ENCODE results near the gene NIBAN1.
A peak's percentile ranks its signal among the peaks of the same experiment; 100 is the strongest.

NIBAN1 gene

GRCh38 chr1:184986250-184986649 lies 11.9 kb upstream of the NIBAN1 start:
- Histone ChIP-seq H3K9me2 (replicated peaks; ENCODE audit: control insufficient read depth, low read length) (no peaks in the 10 kb centered on the region), H3K4me2 (ENCODE audit: low read length) (no peak overlapping the region), H4K20me1 (ENCODE audit: control insufficient read depth, insufficient read depth, low read depth, low read length) (no peaks in the 10 kb centered on the region), H3F3A (ENCODE audit: control insufficient read depth, insufficient read depth) (no peaks in the 10 kb centered on the region), H3K27me3 (ENCODE audit: control insufficient read depth, low read length) (peaks cover 23% of the 10 kb centered on the region), H3K79me2 (ENCODE audit: control insufficient read depth, low read length) (no peaks in the 10 kb centered on the region), H3K4me3 (ENCODE audit: low read length) (no peak overlapping the region), H3K9me3 (ENCODE audit: control insufficient read depth, insufficient read depth, low read length) (no peaks in the 10 kb centered on the region), H3K27ac (ENCODE audit: low read depth, low read length) (no peak overlapping the region), H3K4me1 (ENCODE audit: control insufficient read depth, low read length) (peaks cover 7% of the 10 kb centered on the region), H3K36me3 (ENCODE audit: control insufficient read depth, low read length) (no peaks in the 10 kb centered on the region)
- TF ChIP-seq EZH2phosphoT487 (IDR thresholded peaks at IDR 0.05; ENCODE audit: borderline replicate concordance, low read length) (no peak), CTCF (IDR thresholded peaks at IDR 0.05; ENCODE audit: low read depth, low read length, poor library complexity, severe bottlenecking) (no peak)

GRCh38 chr1:184982002-184982954 lies 8.0 kb upstream of the NIBAN1 start:
- H3K9me3 ChIP-seq (ENCODE audit: control insufficient read depth, insufficient read depth, low read length) = no peaks in the 10 kb centered on the region
- H4K20me1 ChIP-seq (ENCODE audit: control insufficient read depth, insufficient read depth, low read depth, low read length) = no peaks in the 10 kb centered on the region
- H3K79me2 ChIP-seq (ENCODE audit: control insufficient read depth, low read length) = no peaks in the 10 kb centered on the region
- H3K27me3 ChIP-seq (ENCODE audit: control insufficient read depth, low read length) = peaks cover 16% of the 10 kb centered on the region
- H3K4me1 ChIP-seq (ENCODE audit: control insufficient read depth, low read length) = peaks cover 7% of the 10 kb centered on the region
- H3K9me2 ChIP-seq (replicated peaks; ENCODE audit: control insufficient read depth, low read length) = no peaks in the 10 kb centered on the region
- H3K4me2 ChIP-seq (ENCODE audit: low read length) = peak overlapping the region; percentile 53
- no peaks in the 10 kb centered on the region for H3F3A ChIP-seq (ENCODE audit: control insufficient read depth, insufficient read depth)
- no peak overlapping the region for H3K27ac ChIP-seq (ENCODE audit: low read depth, low read length)
- TF ChIP-seq CTCF (IDR thresholded peaks at IDR 0.05; ENCODE audit: low read depth, low read length, poor library complexity, severe bottlenecking) (peak; percentile 93), EZH2phosphoT487 (IDR thresholded peaks at IDR 0.05; ENCODE audit: borderline replicate concordance, low read length) (no peak)
- no peaks in the 10 kb centered on the region for H3K36me3 ChIP-seq (ENCODE audit: control insufficient read depth, low read length)
- peak overlapping the region; percentile 29; the same call in 1 of the 2 replicates for H3K4me3 ChIP-seq (ENCODE audit: low read length)

- Histone ChIP-seq H3K9me3 (ENCODE audit: control insufficient read depth, insufficient read depth, low read length) (no peaks in the 10 kb centered on the region), H3K27me3 (ENCODE audit: control insufficient read depth, low read length) (peaks cover 10% of the 10 kb centered on the region), H3K27ac (ENCODE audit: low read depth, low read length) (no peak overlapping the region), H3F3A (ENCODE audit: control insufficient read depth, insufficient read depth) (no peaks in the 10 kb centered on the region), H4K20me1 (ENCODE audit: control insufficient read depth, insufficient read depth, low read depth, low read length) (no peaks in the 10 kb centered on the region), H3K79me2 (ENCODE audit: control insufficient read depth, low read length) (no peaks in the 10 kb centered on the region), H3K9me2 (replicated peaks; ENCODE audit: control insufficient read depth, low read length) (no peaks in the 10 kb centered on the region), H3K36me3 (ENCODE audit: control insufficient read depth, low read length) (no peaks in the 10 kb centered on the region), H3K4me1 (ENCODE audit: control insufficient read depth, low read length) (peaks cover 7% of the 10 kb centered on the region), H3K4me2 (ENCODE audit: low read length) (no peak overlapping the region), H3K4me3 (ENCODE audit: low read length) (no peak overlapping the region)
- TF ChIP-seq CTCF (IDR thresholded peaks at IDR 0.05; ENCODE audit: low read depth, low read length, poor library complexity, severe bottlenecking) (no peak), EZH2phosphoT487 (IDR thresholded peaks at IDR 0.05; ENCODE audit: borderline replicate concordance, low read length) (no peak)
Observed at GRCh38 chr1:184980726-184981125, 6.4 kb upstream of the NIBAN1 start.

All from DOHH2 (cell line).